ENCODE measurements around the gene GRIK3. TPM values are rescaled to one million over a fixed set of nuclear protein-coding genes. Genes with fewer than 3 reads are reported as not detected.

The GRIK3 gene
- 2.2 TPM for total RNA-seq

DNA sequence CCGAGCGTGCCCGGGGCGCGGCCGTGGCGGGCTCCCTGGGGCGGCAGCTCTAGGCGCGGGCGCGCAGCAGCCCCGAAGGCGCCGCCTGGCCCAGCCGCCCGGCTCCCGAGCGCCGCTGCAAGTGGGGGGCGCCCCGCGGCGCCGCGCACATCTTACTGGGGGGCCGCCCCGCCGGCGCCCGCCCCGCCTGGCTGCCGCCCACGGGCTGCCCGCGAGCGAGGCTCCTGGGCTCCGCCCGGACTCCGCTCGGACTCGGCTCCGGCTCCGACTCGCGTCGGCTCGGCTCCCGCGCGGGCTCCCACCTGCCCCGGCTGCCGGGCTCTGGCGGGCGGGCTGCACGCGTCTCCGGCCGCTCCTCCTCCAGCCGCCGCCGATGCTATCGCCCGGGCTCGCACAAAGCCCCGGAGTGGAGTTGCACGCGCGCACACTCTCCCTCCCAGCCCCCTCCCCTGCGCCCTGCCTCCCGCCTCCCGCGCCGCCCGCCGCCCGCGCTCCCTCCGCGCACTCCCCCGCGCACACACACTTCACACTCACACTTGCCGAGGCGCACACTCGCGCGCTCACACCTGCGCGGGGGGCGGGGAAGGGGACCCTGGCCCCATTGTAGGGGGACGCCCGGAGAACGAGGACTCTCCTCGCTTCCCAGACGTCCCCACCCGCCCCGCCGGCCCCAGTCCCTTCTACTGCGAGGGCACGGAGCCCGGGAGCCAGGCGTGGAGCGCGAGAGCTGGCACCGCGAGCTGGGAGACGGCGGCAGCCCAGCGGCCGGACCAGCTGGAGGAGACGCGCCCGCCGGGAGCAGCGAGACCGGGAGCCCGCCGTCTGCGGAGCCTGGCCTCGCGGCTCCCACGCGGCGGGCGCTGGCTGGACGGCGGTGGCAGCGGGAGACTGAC is at the start of gene GRIK3:
Gene GRIK3 (minus strand): TSS at position 395 of the 893 bp plus-strand sequence. CDS start 407 bp downstream, outside the sequence.

